ENCODE measurements around the gene TPO. TPM values are rescaled to one million over a fixed set of nuclear protein-coding genes. Genes with fewer than 3 reads are reported as not detected.

TPO gene
- total RNA-seq, 1 experiment from 2014 or later, result not detected

DNA sequence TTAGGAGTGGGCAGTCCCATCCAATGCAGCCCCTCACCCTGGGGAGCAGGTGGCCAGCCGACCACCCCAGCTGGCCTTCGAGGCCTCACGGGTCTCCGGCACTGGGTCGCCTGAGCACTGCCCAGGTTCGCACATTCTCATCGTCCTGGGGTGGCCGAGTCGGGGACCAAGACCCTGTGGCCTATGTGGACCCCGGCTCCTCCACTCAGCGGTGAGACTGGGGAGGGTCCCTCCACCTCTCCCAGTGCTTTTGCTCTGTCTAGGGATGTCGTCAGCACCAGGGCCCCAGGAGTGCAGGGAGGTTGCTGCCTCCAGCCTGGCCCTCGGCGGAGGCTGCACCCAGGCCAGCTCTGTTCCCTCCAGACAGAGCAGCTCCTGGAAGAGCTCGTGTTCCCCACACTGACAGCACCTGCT, 89.6 kb downstream of the TPO start:
- H3K79me2 ChIP-seq (ENCODE audit: insufficient read depth, low read length), result no peaks in the 10 kb centered on the region
- Mint-ChIP-seq H3K9me3 (no peaks in the 10 kb centered on the region), H3K27me3 (ENCODE audit: low read depth) (no peaks in the 10 kb centered on the region), H3K4me1 (no peaks in the 10 kb centered on the region), H3K27ac (no peak overlapping the region), H3K4me3 (no peak overlapping the region), H3K36me3 (ENCODE audit: insufficient read depth in 1 of 3, low read depth in 3 of 3) (no peaks in the 10 kb centered on the region)
- H2BK12ac ChIP-seq (ENCODE audit: insufficient read length, low read depth, low read length), result no peak overlapping the region
- no peak overlapping the region for H3K23ac ChIP-seq (ENCODE audit: insufficient read length, low read depth, low read length)
- H2AFZ ChIP-seq (ENCODE audit: low read length), result no peak overlapping the region
- H3K4me2 ChIP-seq (ENCODE audit: insufficient read depth, insufficient read length, low read length), result no peak overlapping the region
- H3K4me1 ChIP-seq (ENCODE audit: insufficient read depth, low read length), result no peaks in the 10 kb centered on the region
- H3K27ac ChIP-seq (ENCODE audit: insufficient read length, low read depth, low read length), result no peak overlapping the region
- H3K79me1 ChIP-seq (ENCODE audit: insufficient read depth, low read depth, low read length, poor library complexity, severe bottlenecking), result no peaks in the 10 kb centered on the region
- H3K18ac ChIP-seq (ENCODE audit: insufficient read length, low read depth, low read length), result no peak overlapping the region
- H2AK5ac ChIP-seq (ENCODE audit: insufficient read length, low read length), result no peak overlapping the region
- no peak overlapping the region for H3K56ac ChIP-seq (ENCODE audit: insufficient read length, low read depth, low read length)
- no peak overlapping the region for H2BK15ac ChIP-seq (ENCODE audit: low read depth, low read length)
- no peak overlapping the region for H3K9ac ChIP-seq (ENCODE audit: extremely low read depth, insufficient read length, low read length)
- no CpG with 5 or more reads among the region's 15 CpGs for WGBS (ENCODE audit: extremely low coverage, insufficient read length, low lambda C conversion rate)
- peaks cover 2% of the 10 kb centered on the region for H3K23me2 ChIP-seq (ENCODE audit: insufficient read length, low read depth, low read length, poor library complexity, severe bottlenecking)
- TF ChIP-seq, protein P1, sequence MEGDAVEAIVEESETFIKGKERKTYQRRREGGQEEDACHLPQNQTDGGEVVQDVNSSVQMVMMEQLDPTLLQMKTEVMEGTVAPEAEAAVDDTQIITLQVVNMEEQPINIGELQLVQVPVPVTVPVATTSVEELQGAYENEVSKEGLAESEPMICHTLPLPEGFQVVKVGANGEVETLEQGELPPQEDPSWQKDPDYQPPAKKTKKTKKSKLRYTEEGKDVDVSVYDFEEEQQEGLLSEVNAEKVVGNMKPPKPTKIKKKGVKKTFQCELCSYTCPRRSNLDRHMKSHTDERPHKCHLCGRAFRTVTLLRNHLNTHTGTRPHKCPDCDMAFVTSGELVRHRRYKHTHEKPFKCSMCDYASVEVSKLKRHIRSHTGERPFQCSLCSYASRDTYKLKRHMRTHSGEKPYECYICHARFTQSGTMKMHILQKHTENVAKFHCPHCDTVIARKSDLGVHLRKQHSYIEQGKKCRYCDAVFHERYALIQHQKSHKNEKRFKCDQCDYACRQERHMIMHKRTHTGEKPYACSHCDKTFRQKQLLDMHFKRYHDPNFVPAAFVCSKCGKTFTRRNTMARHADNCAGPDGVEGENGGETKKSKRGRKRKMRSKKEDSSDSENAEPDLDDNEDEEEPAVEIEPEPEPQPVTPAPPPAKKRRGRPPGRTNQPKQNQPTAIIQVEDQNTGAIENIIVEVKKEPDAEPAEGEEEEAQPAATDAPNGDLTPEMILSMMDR (conservative IDR thresholded peaks at IDR 0.05), result no peak
- H4K20me1 ChIP-seq (ENCODE audit: control insufficient read depth, insufficient read depth, insufficient read length), result no peaks in the 10 kb centered on the region
- H3K4ac ChIP-seq (ENCODE audit: low read depth, low read length), result no peak overlapping the region
- no peaks in the 10 kb centered on the region for H3K27me3 ChIP-seq (ENCODE audit: insufficient read depth, low read length)
- no peak overlapping the region for H4K8ac ChIP-seq (replicated peaks; ENCODE audit: insufficient read length, low read depth, low read length)
- H2BK120ac ChIP-seq (ENCODE audit: low read depth, low read length, poor library complexity, severe bottlenecking), result no peak overlapping the region
- DNase-seq, result no peak
- no peak overlapping the region for H4K5ac ChIP-seq (ENCODE audit: insufficient read length, low read depth, low read length)
- no peak overlapping the region for H2BK20ac ChIP-seq (ENCODE audit: low read depth, low read length, poor library complexity, severe bottlenecking)
- no peak overlapping the region for H2BK5ac ChIP-seq (ENCODE audit: insufficient read length, low read length)
- no peaks in the 10 kb centered on the region for H3K9me3 ChIP-seq (ENCODE audit: control insufficient read depth, low read depth, low read length)
- H3K14ac ChIP-seq (ENCODE audit: insufficient read depth, low read length), result no peak overlapping the region; the same call in 1 of the 2 replicates
- H4K91ac ChIP-seq (ENCODE audit: insufficient read length, low read depth, low read length), result no peak overlapping the region
- H3T11ph ChIP-seq (ENCODE audit: low read length), result no peak overlapping the region

Measured in H9 (cell line).